AG10803 (cell line): ENCODE results near the gene MAMSTR.

Experiments used
- DNase-seq: peaks from one replicate; pipeline ENCODE4 v3.0.0; 2010; ENCODE audit warnings: low read depth
- H3K4me3 ChIP-seq: 2 replicates; pipeline ENCODE4 v1.5.1; 2011; ENCODE audit warnings: mild to moderate bottlenecking, low read length, control low read depth
- TF ChIP-seq, protein P1 (sequence below): conservative IDR thresholded peaks from 2 replicates; pipeline ENCODE4 v1.5.1; 2011; ENCODE audit warnings: mild to moderate bottlenecking, low read length, control low read depth, inconsistent platforms

MAMSTR gene

DNA sequence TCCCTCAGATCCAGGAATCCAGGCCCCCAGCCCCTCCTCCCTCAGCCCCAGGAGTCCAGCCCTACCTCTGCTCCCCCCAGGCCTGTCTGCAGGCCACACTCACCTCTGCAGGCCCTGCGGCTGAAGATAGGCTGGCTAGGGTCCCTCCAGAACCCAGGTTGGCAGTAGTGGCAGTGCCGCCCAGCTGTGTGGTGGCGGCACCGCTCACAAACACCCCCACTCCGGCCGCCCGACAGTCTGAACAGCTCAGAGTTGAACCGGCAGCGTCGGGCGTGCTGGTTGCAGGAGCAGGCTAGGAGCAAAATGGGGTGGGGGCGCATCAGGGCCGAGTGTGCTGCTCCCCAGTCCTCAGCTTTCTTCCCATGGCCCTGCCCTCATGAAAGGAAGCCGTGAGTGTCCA is 55.0 kb downstream of the MAMSTR start:
- no peak overlapping the region for H3K4me3 ChIP-seq
- TF ChIP-seq, protein P1, sequence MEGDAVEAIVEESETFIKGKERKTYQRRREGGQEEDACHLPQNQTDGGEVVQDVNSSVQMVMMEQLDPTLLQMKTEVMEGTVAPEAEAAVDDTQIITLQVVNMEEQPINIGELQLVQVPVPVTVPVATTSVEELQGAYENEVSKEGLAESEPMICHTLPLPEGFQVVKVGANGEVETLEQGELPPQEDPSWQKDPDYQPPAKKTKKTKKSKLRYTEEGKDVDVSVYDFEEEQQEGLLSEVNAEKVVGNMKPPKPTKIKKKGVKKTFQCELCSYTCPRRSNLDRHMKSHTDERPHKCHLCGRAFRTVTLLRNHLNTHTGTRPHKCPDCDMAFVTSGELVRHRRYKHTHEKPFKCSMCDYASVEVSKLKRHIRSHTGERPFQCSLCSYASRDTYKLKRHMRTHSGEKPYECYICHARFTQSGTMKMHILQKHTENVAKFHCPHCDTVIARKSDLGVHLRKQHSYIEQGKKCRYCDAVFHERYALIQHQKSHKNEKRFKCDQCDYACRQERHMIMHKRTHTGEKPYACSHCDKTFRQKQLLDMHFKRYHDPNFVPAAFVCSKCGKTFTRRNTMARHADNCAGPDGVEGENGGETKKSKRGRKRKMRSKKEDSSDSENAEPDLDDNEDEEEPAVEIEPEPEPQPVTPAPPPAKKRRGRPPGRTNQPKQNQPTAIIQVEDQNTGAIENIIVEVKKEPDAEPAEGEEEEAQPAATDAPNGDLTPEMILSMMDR, result no peak

DNA sequence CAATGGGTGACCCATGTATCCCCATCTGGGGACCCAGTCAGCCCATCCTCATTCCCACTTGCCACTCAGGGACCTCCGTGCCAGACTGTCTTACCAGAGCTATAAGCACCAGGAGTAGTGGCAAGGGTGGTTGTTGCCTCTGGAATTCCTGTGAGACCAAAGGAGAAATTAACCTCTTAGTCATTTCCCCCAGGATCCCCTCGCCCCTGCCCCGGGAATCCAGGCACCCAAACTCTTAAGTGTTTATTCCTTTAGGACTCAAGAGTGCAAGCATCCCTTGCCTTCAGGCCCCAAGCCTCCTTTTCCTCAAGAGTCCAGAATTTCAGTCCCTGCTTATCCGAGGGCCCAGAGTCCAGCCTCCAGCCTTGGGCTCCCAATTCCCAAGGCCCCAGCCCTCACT is 55.9 kb downstream of the MAMSTR start:
- TF ChIP-seq, protein P1, result no peak
- no peak for DNase-seq
- no peak overlapping the region for H3K4me3 ChIP-seq

More for the DNA sequence above, 55.0 kb downstream of the MAMSTR start:
- no peak for DNase-seq
